ENCODE results near the gene CARD11.

CARD11 gene

DNA sequence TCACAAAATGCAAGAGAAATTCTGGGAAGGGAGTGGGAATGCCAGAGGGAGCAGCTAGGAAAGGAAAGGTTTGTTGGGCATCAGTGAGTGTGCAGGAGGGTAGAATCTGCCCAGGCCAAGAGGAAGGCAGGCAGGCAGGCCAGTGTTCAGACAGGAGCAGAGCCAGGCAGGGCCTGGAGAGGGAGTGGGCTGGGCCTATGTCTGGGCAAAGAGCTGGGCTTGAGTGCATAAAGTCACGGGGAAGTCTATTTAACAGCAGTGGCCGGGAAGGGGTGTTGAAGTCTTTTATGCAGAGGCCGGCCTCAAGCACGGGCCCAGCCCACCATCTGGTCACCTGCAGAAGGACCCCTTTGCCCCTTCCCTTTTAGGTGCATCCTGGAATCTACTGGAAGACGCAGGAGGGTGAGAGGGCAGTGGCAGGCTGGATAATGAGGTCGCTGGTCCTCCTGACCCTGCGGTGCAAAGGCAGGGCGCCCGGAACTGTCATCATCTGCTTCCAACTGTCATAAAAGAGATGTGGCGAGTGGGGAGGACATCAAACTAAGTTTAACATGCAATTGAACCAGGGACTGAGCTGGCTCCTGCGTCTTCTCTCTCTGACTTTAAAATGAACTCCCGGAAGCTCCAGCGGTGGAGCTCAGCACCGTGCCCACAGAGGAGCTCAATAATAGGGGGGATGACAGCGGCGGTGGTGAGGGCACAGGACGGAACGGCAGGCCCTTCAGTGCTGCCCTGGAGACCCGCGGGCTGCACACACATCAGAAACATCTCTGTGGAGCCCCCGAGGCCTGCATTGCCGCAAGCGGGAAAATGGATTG lies 29.5 kb downstream of the CARD11 start:
- DNase-seq = no peak

DNA sequence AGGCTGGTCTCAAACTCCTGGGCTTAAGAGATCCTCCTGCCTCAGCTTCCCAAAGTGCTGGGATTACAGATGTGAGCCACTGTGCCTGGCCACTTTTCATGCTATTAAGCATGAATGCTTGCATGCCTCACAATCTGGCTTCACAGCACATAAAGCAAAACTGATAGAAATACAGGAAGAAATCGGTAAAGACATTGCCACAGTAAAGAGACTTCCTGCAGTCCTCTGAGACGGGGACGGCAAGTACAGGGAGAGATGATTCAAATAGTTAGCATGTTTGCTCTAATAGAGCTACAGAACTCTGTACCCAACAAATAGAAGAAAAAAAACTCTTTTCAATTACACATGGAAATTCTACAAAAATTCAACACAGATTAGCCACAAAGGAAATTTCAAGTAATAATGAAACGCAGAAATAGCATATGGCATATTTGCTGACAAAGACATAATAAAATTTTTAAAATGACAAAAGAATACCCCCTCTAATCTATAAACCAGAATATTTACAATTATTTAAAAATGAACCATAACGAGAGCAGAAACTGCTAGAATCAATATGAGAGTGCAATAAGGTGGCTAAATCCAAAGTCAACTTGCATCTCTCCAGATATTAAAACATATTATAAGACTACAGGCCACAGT lies 32.3 kb downstream of the CARD11 start:
- DNase-seq = no peak

DNA sequence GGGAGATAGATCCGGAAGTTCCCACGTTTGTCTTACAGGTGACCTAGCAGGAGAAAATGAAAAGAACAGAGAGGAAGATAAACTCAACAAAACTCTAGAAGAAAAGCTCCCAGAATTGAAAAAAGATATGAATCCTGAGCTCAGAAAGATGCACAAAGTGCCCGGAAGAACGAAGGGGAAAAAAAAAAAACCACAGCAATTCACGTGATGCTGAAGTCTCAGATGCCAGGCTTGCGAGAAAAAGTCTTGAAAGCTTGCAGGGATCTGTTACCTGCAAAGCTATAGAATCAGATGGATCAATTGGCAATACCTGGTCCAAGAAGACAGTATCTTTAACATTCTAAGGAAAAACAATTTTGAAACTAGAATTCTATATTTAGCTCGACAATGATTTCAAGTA lies 33.5 kb downstream of the CARD11 start:
- DNase-seq = no peak

DNA sequence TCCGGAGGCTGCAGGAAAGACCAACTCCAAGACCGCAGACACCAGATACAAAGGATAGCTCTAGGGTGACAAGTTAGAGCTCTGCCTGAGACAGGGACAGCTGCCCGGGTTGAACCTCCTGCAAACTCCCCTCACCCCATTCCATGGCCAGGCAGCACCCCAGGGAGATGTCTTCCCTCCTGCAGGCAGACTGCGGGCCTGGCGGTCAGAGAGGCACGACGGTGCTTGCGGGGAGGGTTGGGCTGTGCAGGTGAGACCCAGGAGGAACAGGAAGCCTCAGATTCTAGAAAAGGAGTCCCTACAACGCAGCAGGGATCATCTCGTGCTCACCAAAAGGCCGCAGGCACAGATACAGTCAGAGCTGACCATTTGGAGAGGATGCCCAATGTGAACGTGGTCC lies 34.6 kb downstream of the CARD11 start:
- DNase-seq = no peak

DNA sequence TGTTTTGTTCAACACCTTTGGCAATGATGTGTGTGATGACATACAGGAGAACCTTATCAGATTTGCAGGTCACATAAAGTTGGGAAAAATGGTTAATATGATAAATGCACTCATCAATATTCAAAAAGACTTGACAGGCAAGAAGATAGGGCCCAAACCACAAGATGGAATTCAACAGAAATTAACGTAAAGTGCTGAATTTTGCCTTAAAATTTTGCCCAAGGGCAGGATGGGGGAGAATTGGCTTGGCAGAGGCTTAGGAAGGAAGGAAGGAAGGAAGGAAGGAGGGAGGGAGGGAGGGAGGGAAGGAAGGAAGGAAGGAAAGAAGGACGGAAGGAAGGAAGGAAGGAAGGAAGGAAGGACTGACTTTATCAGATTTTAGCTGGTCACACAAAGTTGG lies 35.3 kb downstream of the CARD11 start:
- DNase-seq = no peak

DNA sequence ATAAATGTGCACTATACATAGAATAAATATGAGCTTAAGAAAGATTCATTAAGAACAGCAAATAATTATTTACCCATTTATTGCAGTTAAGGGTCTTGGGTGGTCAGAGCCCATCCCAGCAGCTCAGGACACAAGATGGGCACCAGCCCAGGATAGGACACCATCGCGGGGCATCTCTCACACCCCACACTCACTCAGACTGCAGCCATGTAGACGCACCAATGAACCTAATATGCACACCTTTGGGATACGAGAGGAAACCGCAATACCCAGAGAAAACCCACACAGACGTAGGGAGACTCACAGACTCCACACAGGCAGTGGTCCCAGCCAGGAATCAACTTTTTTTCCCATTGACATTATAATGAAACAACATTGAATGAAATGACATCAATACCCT lies 36.0 kb downstream of the CARD11 start:
- no peak for DNase-seq

DNA sequence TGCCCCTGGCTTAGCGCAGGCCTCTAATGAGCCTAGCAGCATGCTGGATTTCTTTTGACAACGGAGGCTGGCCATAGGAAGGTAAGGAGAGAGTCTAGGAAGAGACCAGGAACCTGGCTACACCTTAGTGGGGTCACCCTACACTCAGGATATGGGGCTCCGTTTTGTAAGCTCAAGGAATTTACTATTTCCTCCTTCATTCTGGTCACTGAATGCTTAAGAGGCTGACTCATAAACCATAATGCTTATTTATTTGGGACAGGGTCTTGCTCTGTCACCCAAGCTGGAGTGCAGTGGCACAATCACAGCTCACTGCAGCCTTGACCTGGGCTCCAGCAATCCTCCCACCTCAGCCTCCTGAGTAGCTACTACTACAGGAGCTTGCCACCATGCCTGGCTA lies 38.4 kb downstream of the CARD11 start:
- DNase-seq = no peak

DNA sequence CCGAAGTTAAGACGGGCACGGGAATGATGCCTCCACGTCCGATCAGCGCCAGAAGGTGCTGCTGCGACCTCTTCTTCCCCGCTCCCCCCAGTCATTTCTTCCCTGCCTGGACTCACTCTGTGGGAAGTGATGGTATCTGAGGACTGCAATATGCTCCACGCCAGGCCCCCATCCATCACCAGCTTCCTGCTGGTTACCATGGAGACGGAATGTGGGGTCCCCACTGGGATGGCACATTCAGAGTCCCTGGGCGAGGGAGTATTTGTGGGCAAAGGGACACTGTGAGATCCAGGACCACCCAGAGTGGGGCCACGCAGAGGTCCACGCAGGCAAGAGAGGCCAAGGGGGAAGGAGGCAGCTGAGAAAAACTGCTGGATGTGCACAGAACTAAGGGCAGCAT lies 39.7 kb downstream of the CARD11 start:
- no peak for DNase-seq

DNA sequence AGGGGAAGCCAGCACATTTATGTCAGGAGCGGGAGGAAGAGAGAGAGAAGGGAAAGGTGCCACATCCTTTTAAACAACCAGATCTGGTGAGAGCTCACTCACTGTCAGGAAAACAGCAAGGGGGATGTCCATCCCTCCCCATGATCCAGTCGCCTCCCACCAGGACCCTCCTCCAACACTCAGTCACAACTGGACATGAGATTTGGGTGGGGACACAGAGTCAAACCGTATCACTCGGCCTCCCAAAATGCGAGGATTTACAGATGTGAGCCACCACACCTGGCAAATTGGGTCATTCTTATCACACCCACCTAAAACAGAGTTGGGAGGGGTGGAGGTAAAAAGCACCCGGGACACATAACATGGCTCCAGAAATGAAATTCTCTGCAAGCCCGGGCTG lies 41.0 kb downstream of the CARD11 start:
- DNase-seq = no peak

DNA sequence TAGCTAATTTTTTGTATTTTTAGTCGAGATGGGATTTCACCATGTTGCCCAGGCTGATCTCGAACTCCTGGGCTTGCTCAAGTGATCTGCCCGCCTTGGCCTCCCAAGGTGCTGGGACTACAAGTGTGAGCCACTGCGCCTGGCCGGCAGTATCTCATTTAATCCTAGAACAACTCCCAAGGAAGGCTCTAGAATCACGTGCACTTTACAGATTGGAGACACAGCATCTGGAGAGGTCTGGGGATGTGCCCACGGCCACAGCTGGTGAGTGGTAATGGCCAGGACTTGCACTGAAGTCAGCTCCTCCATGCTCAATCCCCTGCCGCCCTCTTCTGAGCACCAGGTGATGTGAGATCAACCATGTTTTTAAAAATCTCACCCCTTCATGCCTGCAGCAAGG lies 43.1 kb downstream of the CARD11 start:
- DNase-seq = no peak

DNA sequence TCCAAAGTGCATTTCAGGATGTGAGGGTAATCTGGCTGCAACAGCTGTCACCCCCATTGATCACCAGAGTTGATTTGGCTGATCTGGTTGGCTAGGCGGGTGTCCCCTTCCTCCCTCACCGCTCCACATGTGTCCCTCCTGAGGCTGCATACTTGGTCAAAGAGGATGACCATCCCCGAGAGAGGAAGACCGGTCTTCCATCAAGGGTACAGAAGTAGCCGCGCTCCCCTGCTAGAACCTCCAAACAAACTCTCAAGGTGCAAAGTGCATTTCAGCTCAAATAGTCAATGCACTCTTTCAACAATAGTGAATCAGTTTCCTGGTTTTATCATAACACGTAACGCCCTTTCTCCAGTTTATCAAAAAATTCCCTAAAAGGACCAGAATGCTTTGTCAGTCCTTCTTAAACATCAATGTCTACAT lies 44.6 kb downstream of the CARD11 start:
- DNase-seq = no peak

DNA sequence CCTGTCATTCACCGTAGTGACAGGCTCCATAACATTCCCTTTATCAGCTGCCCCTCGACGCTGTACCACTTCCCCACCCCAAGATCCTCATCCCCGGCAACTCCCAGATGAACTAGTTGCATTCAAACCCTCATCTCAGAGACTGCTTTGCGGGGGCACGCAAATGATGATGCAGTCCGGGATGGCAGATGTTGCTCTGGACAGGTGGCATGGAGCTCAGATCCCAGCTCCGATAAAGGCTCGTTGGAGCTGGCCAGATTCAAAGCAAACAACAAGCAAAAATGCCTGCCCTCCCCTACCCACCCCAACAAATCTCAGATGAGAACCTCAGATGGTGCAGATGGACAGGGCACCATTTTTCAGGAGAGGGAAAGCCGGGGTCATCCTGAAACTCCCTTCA lies 46.7 kb downstream of the CARD11 start:
- no peak for DNase-seq

DNA sequence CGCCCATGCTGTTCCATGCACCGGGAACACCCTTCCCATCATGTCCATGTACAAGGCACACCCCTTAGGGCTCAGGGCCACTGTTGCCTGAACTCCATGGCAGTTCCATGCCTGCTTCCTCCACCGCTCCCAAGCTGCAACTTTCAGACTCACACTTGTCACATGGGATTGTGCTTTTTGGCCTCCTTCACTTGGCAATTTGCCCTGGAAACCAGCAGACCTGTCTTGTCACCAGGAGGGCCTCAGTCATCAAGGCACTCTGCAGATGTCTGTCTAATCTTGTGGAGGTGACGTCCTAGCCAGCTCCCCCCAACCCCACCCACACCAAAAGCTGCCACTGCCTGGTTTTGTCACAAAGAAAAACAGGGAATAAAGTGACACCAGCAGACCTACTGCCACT lies 47.5 kb downstream of the CARD11 start:
- no peak for DNase-seq

DNA sequence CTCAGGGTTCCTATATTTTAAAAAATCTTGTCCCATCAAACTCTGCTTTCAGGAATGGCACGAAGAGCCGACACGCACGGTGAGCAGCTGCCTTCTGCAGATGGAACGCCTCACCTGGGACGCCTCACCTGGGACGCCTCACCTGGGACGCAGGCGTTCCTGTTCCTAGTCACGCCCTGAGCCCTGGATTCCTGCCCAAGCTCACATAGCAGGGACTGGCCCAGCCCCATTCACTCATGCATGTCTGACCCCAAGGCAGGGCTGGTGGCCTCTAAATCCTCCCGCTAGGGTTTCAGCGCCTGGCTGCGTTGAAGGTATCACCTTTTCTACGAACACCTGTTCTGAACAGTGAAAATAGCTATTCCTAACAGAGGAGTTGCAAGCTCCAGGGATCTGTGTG lies 49.8 kb downstream of the CARD11 start:
- DNase-seq = no peak

DNA sequence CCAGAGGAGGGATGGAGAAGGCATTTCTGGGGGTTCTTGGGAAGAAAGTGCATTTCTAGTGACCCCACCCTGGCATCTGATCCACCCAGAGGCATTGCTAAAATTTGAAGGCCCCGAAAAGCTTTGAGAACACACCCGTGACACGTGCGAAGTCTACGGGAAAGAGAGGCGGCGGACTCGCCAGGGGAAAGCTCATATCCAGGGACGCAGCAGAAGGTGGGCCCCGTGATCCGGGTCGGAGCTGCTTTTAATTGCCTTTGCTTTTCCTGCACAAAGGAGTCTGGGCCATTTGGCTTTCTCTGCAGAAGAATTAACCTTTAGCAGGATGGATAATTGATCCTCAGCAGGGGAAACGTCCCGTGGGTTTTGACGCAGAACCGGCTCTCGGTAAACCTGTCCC lies 50.3 kb downstream of the CARD11 start:
- DNase-seq = no peak

DNA sequence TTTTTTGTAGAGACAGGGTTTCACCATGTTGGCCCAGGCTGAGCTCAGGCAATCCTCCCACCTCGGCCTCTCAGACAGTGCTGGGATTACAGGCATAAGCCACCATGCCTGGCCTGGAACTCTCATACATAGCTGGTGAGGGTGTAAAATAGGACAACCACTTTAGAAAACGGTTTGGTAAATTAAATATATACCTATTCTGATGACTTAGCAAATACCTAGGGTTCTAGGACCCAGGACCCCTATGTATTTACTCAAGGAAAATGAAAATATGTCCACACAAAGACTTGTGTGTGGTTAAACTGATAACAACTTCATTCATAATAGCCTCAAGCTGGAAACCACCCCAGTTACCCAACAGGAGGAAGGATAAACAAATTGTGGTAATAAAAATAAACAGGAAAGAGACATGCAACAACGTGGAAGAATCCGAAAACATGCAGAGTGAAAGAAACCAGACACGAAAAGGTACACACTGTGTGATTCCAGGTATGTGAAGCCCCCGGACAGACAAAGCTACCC lies 52.7 kb downstream of the CARD11 start:
- DNase-seq = no peak

DNA sequence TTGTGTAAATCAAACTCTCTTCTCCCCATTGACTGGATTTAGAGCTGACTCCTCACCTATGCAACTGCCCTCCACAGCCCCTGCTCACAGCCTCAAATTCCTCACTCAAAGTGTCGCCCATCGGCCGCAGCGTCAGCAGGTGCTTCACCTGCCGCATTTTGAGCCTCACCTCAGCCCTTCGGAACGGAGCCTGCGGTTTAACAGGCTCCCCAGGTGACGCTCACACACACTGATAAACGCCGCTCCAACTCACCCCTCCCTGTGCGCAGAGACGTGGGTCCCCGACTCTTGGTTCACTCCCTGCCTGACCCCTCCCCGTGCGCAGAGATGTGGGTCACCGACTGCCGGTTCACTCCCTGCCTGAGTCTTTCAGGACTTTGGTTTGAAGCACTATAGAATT lies 57.1 kb downstream of the CARD11 start:
- no peak for DNase-seq

DNA sequence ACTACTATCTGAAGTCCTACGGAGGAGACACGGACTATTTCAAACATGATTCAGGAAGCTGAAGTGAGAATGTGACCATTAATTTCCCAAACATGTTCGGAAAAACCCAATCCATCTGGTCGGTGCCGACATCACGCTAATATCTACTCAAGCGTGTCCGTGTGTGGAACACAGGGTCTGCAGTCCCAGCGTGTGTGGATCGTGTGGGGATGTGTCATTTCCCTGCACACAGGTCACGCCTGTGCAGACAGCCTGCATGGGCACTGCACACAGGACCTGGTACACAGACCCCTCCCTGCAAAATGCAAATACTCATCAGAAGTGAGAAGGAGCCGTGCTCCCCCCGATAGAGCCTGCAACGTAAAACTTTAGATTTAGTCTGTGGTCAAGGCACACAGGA lies 57.8 kb downstream of the CARD11 start:
- DNase-seq = no peak

DNA sequence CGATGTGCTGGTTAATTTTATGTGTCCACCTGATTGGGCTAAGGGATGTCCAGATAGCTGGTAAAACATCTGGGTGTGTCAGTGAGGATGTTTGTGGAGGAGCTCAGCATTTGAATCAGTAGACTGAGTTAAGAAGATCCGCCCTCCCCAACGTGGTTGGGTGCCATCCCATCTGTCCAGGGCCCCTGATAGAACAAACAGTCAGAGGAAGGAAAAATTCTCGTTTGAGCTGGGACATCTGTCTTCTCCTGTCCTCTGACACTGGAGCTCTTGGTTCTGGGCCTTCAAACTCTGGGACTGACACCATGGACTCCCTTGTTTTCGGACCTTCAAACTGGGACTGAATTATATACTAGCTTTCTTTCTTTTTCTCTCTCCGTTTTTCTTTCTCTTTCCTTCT lies 59.6 kb downstream of the CARD11 start:
- peak; percentile 90 for DNase-seq

DNA sequence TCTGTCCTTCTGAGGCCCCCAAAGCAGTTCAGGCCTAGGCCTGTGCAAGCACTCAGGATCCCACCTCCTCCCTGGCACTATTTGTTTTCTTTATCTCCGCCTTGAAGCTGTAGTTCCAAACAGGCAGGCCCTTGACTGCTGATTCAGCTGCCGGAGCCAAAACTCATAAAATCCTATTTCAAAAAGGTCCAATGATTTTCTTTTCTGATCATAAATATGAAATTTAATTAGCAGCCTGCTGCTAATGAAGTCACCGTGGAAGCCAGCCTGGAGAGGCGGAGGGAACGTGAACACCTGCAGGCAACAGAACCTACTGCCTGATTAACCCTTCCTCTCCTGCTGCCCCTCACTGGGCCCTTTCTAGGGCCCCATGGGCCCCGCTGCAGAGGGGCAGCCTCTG lies 60.1 kb downstream of the CARD11 start:
- peak; percentile 63 for DNase-seq

DNA sequence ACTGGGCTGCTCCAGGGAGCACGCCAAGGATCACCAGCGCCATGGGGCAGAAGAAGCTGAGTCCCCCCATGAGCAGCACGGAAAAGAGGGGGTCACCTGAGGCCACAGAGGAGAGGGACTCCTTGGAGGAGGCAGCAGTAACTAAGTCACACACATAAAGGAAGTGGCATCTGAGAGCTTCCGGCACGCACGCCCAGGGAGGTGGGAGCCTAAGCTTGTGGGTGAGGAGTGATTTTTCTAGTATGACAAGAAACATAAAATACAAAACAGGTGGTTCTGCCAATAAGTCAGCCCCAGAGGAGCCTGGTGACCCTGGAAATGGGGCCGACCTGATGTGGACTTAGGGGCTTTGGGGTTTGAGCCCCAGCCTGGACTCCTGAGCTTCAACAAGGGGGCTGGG lies 60.8 kb downstream of the CARD11 start:
- no peak for DNase-seq

DNA sequence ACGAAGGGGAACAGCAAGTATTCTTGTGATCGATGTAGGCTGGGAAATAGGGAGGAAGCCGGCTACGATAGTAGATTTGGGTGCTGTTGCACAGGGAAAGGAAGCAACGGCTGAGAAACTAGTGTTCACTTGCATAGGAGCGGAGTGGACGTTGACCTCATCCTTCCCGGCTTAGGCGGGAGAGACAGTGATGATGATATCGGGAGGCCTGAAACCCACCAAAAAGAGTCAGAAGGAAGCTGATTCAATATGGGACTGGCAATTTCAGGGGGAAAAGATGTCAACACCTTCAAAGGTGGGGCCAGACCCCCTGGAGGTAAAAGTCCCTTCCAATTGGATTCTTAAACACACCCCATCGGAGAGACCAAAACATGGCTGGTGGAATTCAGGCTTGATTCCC lies 61.3 kb downstream of the CARD11 start:
- no peak for DNase-seq

DNA sequence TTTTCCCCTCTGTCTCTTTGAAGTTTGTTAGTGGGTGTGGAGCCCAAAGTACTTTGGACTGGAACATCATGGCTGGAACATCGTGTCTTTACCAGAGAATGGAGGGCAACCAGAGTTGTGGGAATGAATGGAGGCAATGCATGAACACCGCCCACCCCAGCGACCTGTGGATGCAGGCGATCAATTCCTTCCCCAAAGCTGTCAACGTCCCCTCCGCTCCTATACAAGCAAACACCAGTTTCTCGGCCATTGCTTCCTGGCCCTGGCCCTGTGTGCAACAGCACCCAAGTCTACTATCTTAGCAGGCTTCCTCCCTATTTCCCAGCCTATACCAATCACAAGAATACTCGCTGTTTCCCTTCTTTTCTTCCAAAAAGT lies 62.6 kb downstream of the CARD11 start:
- DNase-seq = no peak

DNA sequence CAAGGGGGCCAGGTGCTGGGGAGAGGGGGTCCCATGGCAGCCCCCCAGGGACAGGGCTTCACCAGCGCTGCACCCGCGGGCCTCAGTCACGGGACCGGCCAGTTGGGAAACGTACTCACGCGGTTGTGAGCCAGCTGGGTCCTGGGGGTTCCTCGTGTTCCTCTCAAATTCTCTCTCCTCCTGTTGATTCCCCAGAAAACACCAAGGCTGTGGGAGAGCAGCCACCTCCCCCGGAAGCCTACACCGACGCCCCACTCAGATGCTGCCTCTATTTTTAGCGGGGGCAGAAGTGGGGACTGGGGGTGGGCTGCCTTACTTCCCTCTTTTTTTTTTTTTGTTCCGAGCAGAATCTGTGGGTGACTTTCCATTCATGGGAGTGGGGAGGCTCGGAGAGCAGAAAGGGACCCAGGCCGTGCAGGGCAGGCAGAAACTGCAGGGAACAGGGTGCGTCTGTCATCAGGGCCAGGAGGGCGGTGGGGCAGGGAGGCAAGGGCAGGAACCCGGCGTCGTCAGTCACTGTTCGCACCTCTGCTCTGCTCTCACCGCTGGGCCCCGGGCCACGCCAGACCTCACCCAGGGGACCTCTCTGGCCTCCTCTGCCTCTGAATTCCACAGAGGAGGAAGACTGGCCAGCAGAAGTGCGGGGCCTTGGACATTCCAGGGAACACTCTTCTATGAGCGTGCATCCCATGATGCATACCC lies 63.1 kb downstream of the CARD11 start:
- DNase-seq = no peak
